ENCODE data around the gene PRSS2.
A peak's percentile ranks its signal among the peaks of the same experiment; 100 is the strongest.
"Not testable (repeated sequence)": the region's sequence is repeated elsewhere in the genome, so short reads cannot be mapped to it uniquely, and the experiment has no call there.

Gene PRSS2

GRCh38 chr7:142740786-142741185 lies 30.0 kb upstream of the PRSS2 start:
- DNase-seq: no peak
- no peak overlapping the region for H3K27ac ChIP-seq
- H3K27me3 ChIP-seq (replicated peaks): peaks cover 4% of the 10 kb centered on the region
- H3K4me3 ChIP-seq (ENCODE audit: low read depth, low read length): no peak overlapping the region
- TF ChIP-seq CTCF (IDR thresholded peaks at IDR 0.05; ENCODE audit: low read depth, low read length, missing control alignments): no peak
- in situ Hi-C loops (cut with HindIII; ENCODE audit: low pct_ligation_motif_present, low sequenced_read_pairs): no loop called here
- no peaks in the 10 kb centered on the region for H3K36me3 ChIP-seq (replicated peaks)

DNA sequence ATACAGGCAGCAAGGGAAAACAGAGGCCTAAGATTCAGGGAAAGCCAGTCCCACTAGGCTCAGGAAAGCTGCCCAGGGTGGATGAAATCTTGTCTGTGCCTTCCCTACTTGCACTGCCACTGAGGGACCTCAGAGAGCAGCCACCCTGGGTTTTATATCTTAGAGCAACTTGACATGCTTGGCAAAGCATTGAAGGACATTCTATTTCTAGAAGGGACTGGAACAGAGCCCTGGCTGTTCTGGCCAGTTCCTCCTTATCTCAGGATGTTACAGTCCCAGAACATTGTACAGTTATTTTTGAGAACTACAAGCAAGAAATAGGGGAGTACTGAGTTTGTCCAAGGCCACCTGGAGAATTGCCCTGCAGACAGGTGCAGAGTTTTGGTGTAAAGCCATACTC lies 28.8 kb upstream of the PRSS2 start:
- H3K36me3 ChIP-seq (replicated peaks); H3K27ac ChIP-seq; H3K27me3 ChIP-seq (replicated peaks); in situ Hi-C loops (cut with HindIII; ENCODE audit: low pct_ligation_motif_present, low sequenced_read_pairs); DNase-seq; H3K4me3 ChIP-seq (ENCODE audit: low read depth, low read length): not testable (repeated sequence)

- Histone ChIP-seq H3K36me3 (replicated peaks) (no peaks in the 10 kb centered on the region), H3K27ac (no peak overlapping the region), H3K27me3 (replicated peaks) (peaks cover 3% of the 10 kb centered on the region), H3K4me3 (ENCODE audit: low read depth, low read length) (no peak overlapping the region)
- no peak for TF ChIP-seq CTCF (IDR thresholded peaks at IDR 0.05; ENCODE audit: low read depth, low read length, missing control alignments)
- DNase-seq: peak; percentile 33
- in situ Hi-C loops (cut with HindIII; ENCODE audit: low pct_ligation_motif_present, low sequenced_read_pairs): no loop called here
Observed at GRCh38 chr7:142745091-142745635, 25.6 kb upstream of the PRSS2 start.

GRCh38 chr7:142745745-142746144 lies 25.0 kb upstream of the PRSS2 start:
- Histone ChIP-seq H3K27ac (no peak overlapping the region), H3K27me3 (replicated peaks) (peaks cover 2% of the 10 kb centered on the region), H3K36me3 (replicated peaks) (no peaks in the 10 kb centered on the region), H3K4me3 (ENCODE audit: low read depth, low read length) (no peak overlapping the region)
- DNase-seq: no peak
- TF ChIP-seq CTCF (IDR thresholded peaks at IDR 0.05; ENCODE audit: low read depth, low read length, missing control alignments): no peak
- in situ Hi-C loops (cut with HindIII; ENCODE audit: low pct_ligation_motif_present, low sequenced_read_pairs): no loop called here

DNA sequence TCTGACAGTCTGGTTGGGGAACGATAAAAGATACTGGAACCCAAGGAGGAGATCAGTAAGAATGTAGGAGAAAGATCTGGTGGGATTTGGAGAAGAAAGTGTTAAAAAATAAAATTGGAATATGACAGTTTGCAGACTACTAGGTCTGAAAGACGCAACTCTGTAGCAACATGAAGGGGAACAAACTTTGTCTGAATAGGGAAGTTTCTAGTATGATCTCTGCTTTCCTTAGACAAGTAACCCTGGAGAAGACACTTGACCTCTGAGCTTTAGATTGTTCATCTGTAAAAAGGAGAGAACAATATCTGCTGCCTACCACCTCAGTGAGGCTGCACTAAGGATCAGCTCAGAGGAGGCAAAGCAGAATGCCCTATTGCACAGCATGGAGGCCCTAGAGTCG lies 24.5 kb upstream of the PRSS2 start:
- Histone ChIP-seq H3K36me3 (replicated peaks) (no peaks in the 10 kb centered on the region), H3K27ac (no peak overlapping the region), H3K4me3 (ENCODE audit: low read depth, low read length) (no peak overlapping the region), H3K27me3 (replicated peaks) (peaks cover 2% of the 10 kb centered on the region)
- DNase-seq: no peak
- in situ Hi-C loops (cut with HindIII; ENCODE audit: low pct_ligation_motif_present, low sequenced_read_pairs): no loop called here
- TF ChIP-seq CTCF (IDR thresholded peaks at IDR 0.05; ENCODE audit: low read depth, low read length, missing control alignments): no peak

DNA sequence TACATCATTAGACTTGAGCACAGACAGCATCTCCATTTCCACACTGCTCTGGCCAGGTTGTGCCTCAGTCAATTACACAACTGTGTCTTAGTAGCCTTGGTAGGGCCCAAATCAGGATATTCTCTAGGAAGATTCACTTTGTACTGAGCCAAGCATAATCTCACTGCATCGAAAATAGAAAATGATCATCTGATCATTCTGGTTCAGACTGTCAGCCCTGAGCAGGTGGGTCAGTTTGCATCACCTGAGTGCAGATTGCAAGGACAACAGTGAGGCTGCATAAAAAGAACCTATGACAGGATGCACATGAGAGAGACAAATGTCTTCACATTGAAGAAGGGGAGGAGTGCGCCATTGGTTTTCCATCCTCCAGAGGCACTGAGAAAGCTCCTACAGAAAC lies 22.4 kb upstream of the PRSS2 start:
- H3K27ac ChIP-seq; H3K36me3 ChIP-seq (replicated peaks); H3K27me3 ChIP-seq (replicated peaks); DNase-seq; in situ Hi-C loops (cut with HindIII; ENCODE audit: low pct_ligation_motif_present, low sequenced_read_pairs); H3K4me3 ChIP-seq (ENCODE audit: low read depth, low read length): not testable (repeated sequence)

GRCh38 chr7:142749218-142749993 lies 21.4 kb upstream of the PRSS2 start, which contains the start of gene PRSS1:
PRSS1 (plus strand) TSS chr7:142749472; CDS start chr7:142749485, 13 bp downstream.
- in situ Hi-C loops (cut with HindIII; ENCODE audit: low pct_ligation_motif_present, low sequenced_read_pairs): no loop called here
- H3K4me3 ChIP-seq (ENCODE audit: low read depth, low read length): no peak within 1 kb of the TSS
- DNase-seq: no peak
- H3K27ac ChIP-seq: no peak within 1 kb of the TSS
- no peaks in the 10 kb centered on the region for H3K36me3 ChIP-seq (replicated peaks)
- peaks cover 4% of the 10 kb centered on the region for H3K27me3 ChIP-seq (replicated peaks)
- TF ChIP-seq CTCF (IDR thresholded peaks at IDR 0.05; ENCODE audit: low read depth, low read length, missing control alignments): no peak

Measured in brain microvascular endothelial cell (primary cell).